Right lobe of liver (tissue), 6 donors: ENCODE measurements around the gene CAPN13. TPM values are rescaled to one million over a fixed set of nuclear protein-coding genes. Genes with fewer than 3 reads are reported as not detected.

Experiments
- ATAC-seq, 4 donors: fragments of 200-7000 bp; cut with Tn5 transposase; one replicate each; pipeline ENCODE4 v1.9.1; 2020; ENCODE audit warnings: mild to moderate bottlenecking in 4 of 4, moderate library complexity in 4 of 4
- DNase-seq, 3 donors: peaks; one replicate each; pipeline ENCODE4 v3.0.0-alpha.2; 2020
- H3K27ac ChIP-seq, 3 donors: fragments of 200-600 bp; one replicate each; pipeline ENCODE4 v1.8.0; 2022
- H3K27me3 ChIP-seq, 2 donors: fragments of 200-600 bp; one replicate each; pipeline ENCODE4 v1.8.0; 2022
- H3K36me3 ChIP-seq, 4 donors: fragments of 200-600 bp; sonication (generic) in 1 of 4; one replicate each; pipeline versions ENCODE4 v1.5.1 to v1.8.0; 2017 to 2022; ENCODE audit warnings: control low read depth in 1 of 4
- H3K4me1 ChIP-seq, 4 donors: fragments of 200-600 bp; sonication (generic) in 1 of 4; one replicate each; pipeline versions ENCODE4 v1.5.1 to v1.8.0; 2017 to 2022; ENCODE audit warnings: control low read depth in 1 of 4
- H3K4me3 ChIP-seq, 3 donors: fragments of 200-600 bp; one replicate each; pipeline ENCODE4 v1.8.0; 2022
- H3K9me3 ChIP-seq, 4 donors: fragments of 200-600 bp; sonication (generic) in 1 of 4; one replicate each; pipeline versions ENCODE4 v1.5.1 to v1.8.0; 2017 to 2022; ENCODE audit warnings: control low read depth in 1 of 4
- POLR2A ChIP-seq: fragments of 450-650 bp; IDR thresholded peaks from one replicate; pipeline ENCODE4 v1.6.1; 2017; ENCODE audit warnings: antibody characterized with exemption, mild to moderate bottlenecking
- WGBS: methylation state at CpG from one replicate; pipeline ENCODE4 v1.1.6; 2018; ENCODE audit warnings: low coverage, low lambda C conversion rate; ENCODE audit not compliant: insufficient coverage; ENCODE audit errors: missing lambda C conversion rate; 5-methylcytosine and 5-hydroxymethylcytosine counted together
- intact Hi-C, 2 donors: fragments of 100-400 bp; cut with DNase I; formaldehyde crosslinking; loops; one replicate each; pipeline versions ENCODE4 v1.11.2 to v1.14.1; 2022
- small RNA-seq, 2 experiments: library from RNA; depleted of rRNA; stranded (forward); fragments of <200 nt; gene quantifications; one replicate each; pipeline ENCODE3, GENCODE V24; 2016
- total RNA-seq, 6 experiments: library from RNA; depleted of rRNA in 2 of 6; stranded (reverse); fragments of >200 nt in 2 of 6; fragmentation: NEBNext Ultra II Directional in 3 of 6; extraction: Animal tissue kit (Norgen Biotek cat#: 25700) in 3 of 6; gene quantifications; one replicate each; pipeline versions ENCODE4 v1.1.0 to v1.2.4, GENCODE V29; 2016 to 2023
- TF ChIP-seq, protein P1 (sequence below), 4 donors: fragments of 200-600 bp in 3 of 4; fragments of 450-650 bp in 1 of 4; IDR thresholded peaks; one replicate each; pipeline versions ENCODE4 v1.5.1 to v1.8.0; 2016 to 2022; ENCODE audit warnings: antibody characterized with exemption in 4 of 4, mild to moderate bottlenecking in 2 of 4
- donor health status: DM: no; HTN: yes; CAD: no.
- donor health status: DM: no; HTN: no; CAD: no.
- donor health status: DM: no; HTN: no; CAD: no.
- donor health status: DM: no; HTN: yes; CAD: no.
- donor health status: DM: no; HTN: yes; CAD: no.

Gene CAPN13
- total RNA-seq, 6 experiments from 2014 or later, result 0.09 to 3.8 (median 1.00) TPM; not detected in 2

DNA sequence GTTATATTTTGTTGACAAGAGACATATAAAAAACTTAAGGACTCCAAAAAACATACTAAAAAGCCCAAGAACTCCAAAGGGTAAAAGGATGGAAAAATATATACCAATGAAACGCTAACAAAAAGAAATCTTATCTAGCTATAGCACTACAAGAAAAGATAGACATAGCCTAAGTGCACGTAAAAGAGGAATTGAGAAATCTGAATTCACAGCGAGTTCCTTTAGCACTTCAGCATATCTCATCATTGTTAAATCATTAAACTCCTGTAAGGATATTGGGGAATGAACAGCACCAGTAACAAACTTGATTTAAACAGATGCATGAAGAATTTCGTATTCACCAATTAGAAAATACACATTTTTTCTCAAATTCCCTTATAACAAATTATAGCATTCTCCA, 134.1 kb downstream of the CAPN13 start:
- Histone ChIP-seq H3K36me3 (no peaks in the 10 kb centered on the region), H3K27ac (no peak overlapping the region), H3K4me3 (no peak overlapping the region), H3K9me3 (no peaks in the 10 kb centered on the region), H3K27me3 (no peaks in the 10 kb centered on the region), H3K4me1 (no peaks in the 10 kb centered on the region)
- 51% methylated on average over 4 of the region's 4 CpGs for WGBS
- ATAC-seq, result no peak
- DNase-seq, result no peak
- intact Hi-C loops, result no loop called here
- TF ChIP-seq, protein P1, sequence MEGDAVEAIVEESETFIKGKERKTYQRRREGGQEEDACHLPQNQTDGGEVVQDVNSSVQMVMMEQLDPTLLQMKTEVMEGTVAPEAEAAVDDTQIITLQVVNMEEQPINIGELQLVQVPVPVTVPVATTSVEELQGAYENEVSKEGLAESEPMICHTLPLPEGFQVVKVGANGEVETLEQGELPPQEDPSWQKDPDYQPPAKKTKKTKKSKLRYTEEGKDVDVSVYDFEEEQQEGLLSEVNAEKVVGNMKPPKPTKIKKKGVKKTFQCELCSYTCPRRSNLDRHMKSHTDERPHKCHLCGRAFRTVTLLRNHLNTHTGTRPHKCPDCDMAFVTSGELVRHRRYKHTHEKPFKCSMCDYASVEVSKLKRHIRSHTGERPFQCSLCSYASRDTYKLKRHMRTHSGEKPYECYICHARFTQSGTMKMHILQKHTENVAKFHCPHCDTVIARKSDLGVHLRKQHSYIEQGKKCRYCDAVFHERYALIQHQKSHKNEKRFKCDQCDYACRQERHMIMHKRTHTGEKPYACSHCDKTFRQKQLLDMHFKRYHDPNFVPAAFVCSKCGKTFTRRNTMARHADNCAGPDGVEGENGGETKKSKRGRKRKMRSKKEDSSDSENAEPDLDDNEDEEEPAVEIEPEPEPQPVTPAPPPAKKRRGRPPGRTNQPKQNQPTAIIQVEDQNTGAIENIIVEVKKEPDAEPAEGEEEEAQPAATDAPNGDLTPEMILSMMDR (IDR thresholded peaks at IDR 0.05), result no peak
- no peak for TF ChIP-seq POLR2A

Small RNA genes lying within 50 kb of the gene (small RNA-seq; reads per million reads assigned to genes)
- gene AC092569.1, result 0 reads per million in 2 experiments
